Activated T-cell treated with anti-CD3 and anti-CD28 coated beads, Interleukin-2, amount 50 U/mL, for 4 hours (primary cell): Measurements from ENCODE around the gene MAN1B1. TPM values are rescaled to one million over a fixed set of nuclear protein-coding genes. Genes with fewer than 3 reads are reported as not detected.
"Not testable (repeated sequence)": the region's sequence is repeated elsewhere in the genome, so short reads cannot be mapped to it uniquely, and the experiment has no call there.

Experiments
- ATAC-seq, 2 donors: fragments of 200-7000 bp; cut with Tn5 transposase; one replicate each; pipeline ENCODE4 v1.10.0; 2021
- DNase-seq: peaks from one replicate; pipeline ENCODE4 v3.0.0-alpha.2; 2020
- H3K27me3 Mint-ChIP-seq: one replicate; pipeline ENCODE4 v1.8.0; 2021; ENCODE audit warnings: low read depth, mixed read lengths
- H3K36me3 Mint-ChIP-seq: one replicate; pipeline ENCODE4 v1.8.0; 2022; ENCODE audit warnings: mixed read lengths; ENCODE audit not compliant: insufficient read depth
- H3K4me1 Mint-ChIP-seq: one replicate; pipeline ENCODE4 v1.8.0; 2021; ENCODE audit warnings: low read depth, mixed read lengths
- H3K4me3 Mint-ChIP-seq: one replicate; pipeline ENCODE4 v1.8.0; 2021; ENCODE audit warnings: mild to moderate bottlenecking, moderate library complexity, mixed read lengths
- H3K9me3 Mint-ChIP-seq: one replicate; pipeline ENCODE4 v1.8.0; 2021; ENCODE audit warnings: mixed read lengths
- total RNA-seq, 3 donors: library from RNA; stranded (reverse); gene quantifications; one replicate each; pipeline ENCODE4 v1.2.1, GENCODE V29; 2021

The MAN1B1 gene
- total RNA-seq, 3 donors from 2014 or later, result 30.7 to 34.0 (median 33.5) TPM

GRCh38 chr9:137114220-137114612, 27.4 kb downstream of the MAN1B1 start:
- no peaks in the 10 kb centered on the region for H3K9me3 Mint-ChIP-seq
- ATAC-seq (peak; percentile 22 to 36), DNase-seq (no peak)
- H3K27me3 Mint-ChIP-seq, result no peaks in the 10 kb centered on the region
- H3K4me3 Mint-ChIP-seq, result peak overlapping the region; percentile 70
- H3K36me3 Mint-ChIP-seq, result peaks cover under 1% of the 10 kb centered on the region
- H3K4me1 Mint-ChIP-seq, result peaks cover 7% of the 10 kb centered on the region

GRCh38 chr9:137114613-137115393, 28.0 kb downstream of the MAN1B1 start, which contains the start of gene DPP7:
DPP7 (minus strand) TSS chr9:137114733; CDS start chr9:137114713, 20 bp downstream.
- Mint-ChIP-seq H3K27me3 (no peaks in the 10 kb centered on the region), H3K4me1 (peaks cover 10% of the 10 kb centered on the region), H3K9me3 (no peaks in the 10 kb centered on the region), H3K4me3 (peak within 1 kb of the TSS; percentile 79), H3K36me3 (no peaks in the 10 kb centered on the region)
- DNase-seq (peak; percentile 77), ATAC-seq (peak; percentile 93 to 94)

GRCh38 chr9:137115394-137116026, 28.7 kb downstream of the MAN1B1 start:
- H3K9me3 Mint-ChIP-seq, result no peaks in the 10 kb centered on the region
- H3K27me3 Mint-ChIP-seq, result no peaks in the 10 kb centered on the region
- H3K4me3 Mint-ChIP-seq, result peak overlapping the region; percentile 26
- no peak for ATAC-seq
- no peak for DNase-seq
- no peaks in the 10 kb centered on the region for H3K36me3 Mint-ChIP-seq
- H3K4me1 Mint-ChIP-seq, result peaks cover 10% of the 10 kb centered on the region

GRCh38 chr9:137116027-137116507, 29.3 kb downstream of the MAN1B1 start:
- H3K9me3 Mint-ChIP-seq, result no peaks in the 10 kb centered on the region
- H3K4me1 Mint-ChIP-seq, result peaks cover 10% of the 10 kb centered on the region
- H3K27me3 Mint-ChIP-seq, result no peaks in the 10 kb centered on the region
- no peaks in the 10 kb centered on the region for H3K36me3 Mint-ChIP-seq
- H3K4me3 Mint-ChIP-seq, result no peak overlapping the region
- DNase-seq (no peak), ATAC-seq (no peak)

GRCh38 chr9:137116728-137117127, 29.9 kb downstream of the MAN1B1 start:
- no peak for DNase-seq
- no peak for ATAC-seq
- peaks cover 10% of the 10 kb centered on the region for H3K4me1 Mint-ChIP-seq
- H3K27me3 Mint-ChIP-seq, result no peaks in the 10 kb centered on the region
- H3K36me3 Mint-ChIP-seq, result no peaks in the 10 kb centered on the region
- H3K9me3 Mint-ChIP-seq, result no peaks in the 10 kb centered on the region
- no peak overlapping the region for H3K4me3 Mint-ChIP-seq

GRCh38 chr9:137117269-137117731, 30.5 kb downstream of the MAN1B1 start:
- DNase-seq, result no peak
- Mint-ChIP-seq H3K4me1 (peaks cover 14% of the 10 kb centered on the region), H3K36me3 (no peaks in the 10 kb centered on the region), H3K9me3 (no peaks in the 10 kb centered on the region), H3K4me3 (no peak overlapping the region), H3K27me3 (no peaks in the 10 kb centered on the region)
- no peak for ATAC-seq

GRCh38 chr9:137118092-137118603, 31.4 kb downstream of the MAN1B1 start:
- H3K4me1 Mint-ChIP-seq, result peaks cover 16% of the 10 kb centered on the region
- not testable (repeated sequence) for H3K4me3 Mint-ChIP-seq, DNase-seq, H3K9me3 Mint-ChIP-seq, H3K36me3 Mint-ChIP-seq, ATAC-seq, H3K27me3 Mint-ChIP-seq

GRCh38 chr9:137121927-137122795, 35.4 kb downstream of the MAN1B1 start:
- peaks cover 25% of the 10 kb centered on the region for H3K4me1 Mint-ChIP-seq
- not testable (repeated sequence) for H3K4me3 Mint-ChIP-seq, H3K9me3 Mint-ChIP-seq, ATAC-seq, H3K27me3 Mint-ChIP-seq, DNase-seq, H3K36me3 Mint-ChIP-seq

GRCh38 chr9:137122796-137123467, 36.1 kb downstream of the MAN1B1 start:
- peaks cover 32% of the 10 kb centered on the region for H3K4me1 Mint-ChIP-seq
- not testable (repeated sequence) for DNase-seq, H3K36me3 Mint-ChIP-seq, ATAC-seq, H3K9me3 Mint-ChIP-seq, H3K4me3 Mint-ChIP-seq, H3K27me3 Mint-ChIP-seq

- no peaks in the 10 kb centered on the region for H3K9me3 Mint-ChIP-seq
- no peaks in the 10 kb centered on the region for H3K27me3 Mint-ChIP-seq
- peaks cover 37% of the 10 kb centered on the region for H3K4me1 Mint-ChIP-seq
- no peaks in the 10 kb centered on the region for H3K36me3 Mint-ChIP-seq
- ATAC-seq (no peak), DNase-seq (no peak)
- H3K4me3 Mint-ChIP-seq, result no peak overlapping the region
These were observed 36.7 kb downstream of the MAN1B1 start for GRCh38 chr9:137123468-137123837.

- H3K36me3 Mint-ChIP-seq, H3K9me3 Mint-ChIP-seq, ATAC-seq, H3K4me3 Mint-ChIP-seq, DNase-seq, H3K27me3 Mint-ChIP-seq: not testable (repeated sequence)
- H3K4me1 Mint-ChIP-seq, result peaks cover 38% of the 10 kb centered on the region
These were observed 37.2 kb downstream of the MAN1B1 start for GRCh38 chr9:137123952-137124462.

- no peak for ATAC-seq
These were observed 40.0 kb downstream of the MAN1B1 start for GRCh38 chr9:137126786-137127185.

GRCh38 chr9:137127301-137128157, 40.7 kb downstream of the MAN1B1 start:
- peaks cover 29% of the 10 kb centered on the region for H3K4me1 Mint-ChIP-seq
- ATAC-seq (no peak), DNase-seq (no peak)
- H3K4me3 Mint-ChIP-seq, result peak overlapping the region; percentile 92
- H3K27me3 Mint-ChIP-seq, result no peaks in the 10 kb centered on the region
- peaks cover 2% of the 10 kb centered on the region for H3K36me3 Mint-ChIP-seq
- no peaks in the 10 kb centered on the region for H3K9me3 Mint-ChIP-seq

More at GRCh38 chr9:137126786-137127185, 40.0 kb downstream of the MAN1B1 start:
- no peak for DNase-seq
- Mint-ChIP-seq H3K9me3 (no peaks in the 10 kb centered on the region), H3K27me3 (no peaks in the 10 kb centered on the region), H3K4me3 (peak overlapping the region; percentile 92), H3K36me3 (peaks cover 2% of the 10 kb centered on the region), H3K4me1 (peaks cover 35% of the 10 kb centered on the region)
